GM23338 (cell line): ENCODE data around the gene LARGE1. TPM values are rescaled to one million over a fixed set of nuclear protein-coding genes. Genes with fewer than 3 reads are reported as not detected.

Experiments
- ATAC-seq: fragments of 200-7000 bp; cut with Tn5 transposase; 3 replicates; pipeline ENCODE4 v1.9.1; 2020
- DNase-seq: peaks from one replicate; pipeline ENCODE4 v3.0.0-alpha.2; 2015; ENCODE audit warnings: low spot score
- H2AFZ ChIP-seq: fragments of 200-600 bp; sonication (generic); 2 replicates; pipeline ENCODE4 v1.8.0; 2016; ENCODE audit warnings: antibody characterized with exemption, mild to moderate bottlenecking, moderate library complexity
- H3F3A ChIP-seq: fragments of 200-600 bp; sonication (generic); replicated peaks from 2 replicates; pipeline ENCODE4 v1.8.0; 2017; ENCODE audit warnings: antibody characterized with exemption, mixed run types, low read depth
- H3K27ac ChIP-seq: fragments of 200-600 bp; sonication (generic); 2 replicates; pipeline ENCODE4 v1.6.1; 2016; ENCODE audit warnings: low read depth
- H3K27me3 ChIP-seq: fragments of 200-600 bp; sonication (generic); 2 replicates; pipeline ENCODE4 v1.8.0; 2016; ENCODE audit warnings: mild to moderate bottlenecking, mixed run types, moderate library complexity; ENCODE audit not compliant: insufficient read depth
- H3K36me3 ChIP-seq: fragments of 200-600 bp; sonication (generic); 2 replicates; pipeline ENCODE4 v1.8.0; 2016; ENCODE audit warnings: mild to moderate bottlenecking; ENCODE audit not compliant: insufficient read depth
- H3K4me1 ChIP-seq: fragments of 200-600 bp; sonication (generic); 2 replicates; pipeline ENCODE4 v1.8.0; 2016; ENCODE audit warnings: mild to moderate bottlenecking, moderate library complexity; ENCODE audit not compliant: insufficient read depth
- H3K4me2 ChIP-seq: fragments of 200-600 bp; sonication (generic); 2 replicates; pipeline ENCODE4 v1.7.1; 2017; ENCODE audit warnings: mixed run types
- H3K4me3 ChIP-seq: fragments of 200-600 bp; sonication (generic); 2 replicates; pipeline ENCODE4 v1.6.1; 2016; ENCODE audit warnings: mixed run types
- H3K79me2 ChIP-seq: fragments of 200-600 bp; sonication (generic); replicated peaks from 2 replicates; pipeline ENCODE4 v1.8.0; 2017; ENCODE audit warnings: mild to moderate bottlenecking; ENCODE audit not compliant: insufficient read depth
- H3K9me2 ChIP-seq: fragments of 200-600 bp; sonication (generic); 2 replicates; pipeline ENCODE4 v1.8.0; 2017; ENCODE audit not compliant: insufficient read depth
- H4K20me1 ChIP-seq: fragments of 200-600 bp; sonication (generic); replicated peaks from 2 replicates; pipeline ENCODE4 v1.8.0; 2017; ENCODE audit warnings: mild to moderate bottlenecking; ENCODE audit not compliant: insufficient read depth
- H3K27ac Mint-ChIP-seq: 2 replicates; pipeline ENCODE4 v1.8.0; 2020; ENCODE audit warnings: inconsistent platforms, mild to moderate bottlenecking, moderate library complexity, mixed read lengths
- H3K27me3 Mint-ChIP-seq: 3 replicates; pipeline ENCODE4 v1.8.0; 2022; ENCODE audit warnings: low read depth, mild to moderate bottlenecking, moderate library complexity, mixed read lengths, inconsistent platforms; ENCODE audit not compliant: insufficient read depth, poor library complexity
- H3K36me3 Mint-ChIP-seq: 3 replicates; pipeline ENCODE4 v1.8.0; 2021; ENCODE audit warnings: low read depth, mild to moderate bottlenecking, inconsistent platforms, moderate library complexity, mixed read lengths
- H3K4me1 Mint-ChIP-seq: 3 replicates; pipeline ENCODE4 v1.8.0; 2020; ENCODE audit warnings: mild to moderate bottlenecking, inconsistent platforms, mixed read lengths
- H3K4me3 Mint-ChIP-seq: 3 replicates; pipeline ENCODE4 v1.8.0; 2021; ENCODE audit warnings: moderate library complexity, mild to moderate bottlenecking, inconsistent platforms, mixed read lengths
- H3K9me3 Mint-ChIP-seq: 3 replicates; pipeline ENCODE4 v1.8.0; 2020; ENCODE audit warnings: moderate library complexity, mild to moderate bottlenecking, inconsistent platforms, mixed read lengths
- CREB1 ChIP-seq: fragments of 250-450 bp; sonication (Bioruptor Pico); IDR thresholded peaks from 2 replicates; pipeline ENCODE4 v1.5.0; 2020; ENCODE audit warnings: low read depth, mild to moderate bottlenecking, moderate library complexity
- EZH2 ChIP-seq: fragments of 200-600 bp; sonication (generic); IDR thresholded peaks from one replicate; pipeline ENCODE4 v1.8.0; 2017; ENCODE audit warnings: antibody characterized with exemption, mild to moderate bottlenecking, low read depth; ENCODE audit not compliant: unreplicated experiment
- EZH2phosphoT487 ChIP-seq: fragments of 200-600 bp; sonication (generic); IDR thresholded peaks from one replicate; pipeline ENCODE4 v1.8.1; 2018; ENCODE audit warnings: antibody characterized with exemption; ENCODE audit not compliant: unreplicated experiment
- JUNB ChIP-seq: IDR thresholded peaks from one replicate; pipeline ENCODE4 v1.6.1; 2016; ENCODE audit warnings: antibody characterized with exemption; ENCODE audit not compliant: unreplicated experiment
- NANOG ChIP-seq: IDR thresholded peaks from 2 replicates; pipeline ENCODE4 v1.6.1; 2016; ENCODE audit warnings: antibody characterized with exemption, borderline replicate concordance
- POLR2AphosphoS5 ChIP-seq: IDR thresholded peaks from 2 replicates; pipeline ENCODE4 v1.6.1; 2016; ENCODE audit warnings: antibody characterized with exemption, low read depth
- REST ChIP-seq: IDR thresholded peaks from one replicate; pipeline ENCODE4 v1.6.1; 2018; ENCODE audit warnings: antibody characterized with exemption; ENCODE audit not compliant: unreplicated experiment
- STAT1 ChIP-seq: IDR thresholded peaks from one replicate; pipeline ENCODE4 v1.6.1; 2016; ENCODE audit warnings: antibody characterized with exemption; ENCODE audit not compliant: unreplicated experiment
- ZNF114 ChIP-seq: fragments of 250-450 bp; sonication (Bioruptor Pico); IDR thresholded peaks from 2 replicates; pipeline ENCODE4 v1.5.0; 2020; ENCODE audit warnings: mild to moderate bottlenecking, moderate library complexity
- ZNF331 ChIP-seq: fragments of 250-450 bp; sonication (Bioruptor Pico); IDR thresholded peaks from 2 replicates; pipeline ENCODE4 v1.5.0; 2020; ENCODE audit warnings: low read depth, mild to moderate bottlenecking, moderate library complexity
- polyA plus RNA-seq: library from polyadenylated mRNA; unstranded; fragments of >200 nt; fragmentation: Nextera tagmentation; extraction: Ambion mirVana; gene quantifications from 2 replicates; pipeline ENCODE4 v1.2.1, GENCODE V29; 2016
- total RNA-seq: library from RNA; depleted of rRNA; stranded (reverse); fragments of >200 nt; shearing (Covaris generic); gene quantifications from 2 replicates; pipeline ENCODE4 v1.2.3, GENCODE V29; 2014
- TF ChIP-seq, protein P1 (sequence below): fragments of 250-450 bp; sonication (Bioruptor Pico); IDR thresholded peaks from 2 replicates; pipeline ENCODE4 v1.5.0; 2020; ENCODE audit warnings: mild to moderate bottlenecking, moderate library complexity
- TF ChIP-seq, protein P2 (sequence below): IDR thresholded peaks from 2 replicates; pipeline ENCODE4 v1.6.1; 2016; ENCODE audit warnings: antibody characterized with exemption
- TF ChIP-seq, protein P3 (sequence below), 2 experiments: fragments of 200-600 bp in 1 of 2; sonication (generic) in 1 of 2; conservative IDR thresholded peaks; 2 replicates each; pipeline versions ENCODE4 v1.5.1 to v1.6.1; 2016 to 2017; ENCODE audit warnings: antibody characterized with exemption in 2 of 2, low read depth in 2 of 2, mild to moderate bottlenecking in 2 of 2, moderate library complexity in 1 of 2

Gene LARGE1
- total and polyA plus RNA-seq, 2 experiments from 2014 or later, result 12.8 to 75.6 TPM

DNA sequence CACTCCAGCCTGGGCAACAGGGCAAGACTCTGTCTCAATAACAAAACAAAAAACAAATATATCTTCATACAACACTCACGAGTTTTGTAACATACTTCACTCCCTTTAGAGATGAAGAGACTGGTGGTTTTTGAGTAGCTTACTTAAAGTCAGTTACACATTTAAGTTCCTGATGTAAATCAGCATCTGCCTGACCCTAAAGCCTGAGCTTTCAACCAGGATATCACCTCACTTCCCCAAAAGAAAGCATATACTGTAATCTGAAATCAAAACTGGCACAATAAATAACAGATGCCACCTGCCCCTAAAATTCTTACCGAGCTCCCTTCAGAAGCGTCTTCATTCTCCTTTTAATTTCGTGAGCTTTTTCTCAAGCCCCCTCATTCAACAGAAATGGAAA, 31.5 kb downstream of the LARGE1 start:
- H3K27me3 ChIP-seq, result no peaks in the 10 kb centered on the region
- H3K79me2 ChIP-seq, result peaks cover 100% of the 10 kb centered on the region
- no peaks in the 10 kb centered on the region for H3K36me3 Mint-ChIP-seq
- H3K4me2 ChIP-seq, result 0 out of 2 replicates have a peak overlapping the region, but pooled peaks have one; percentile 20
- no peak for TF ChIP-seq REST
- TF ChIP-seq NANOG, result no peak
- TF ChIP-seq JUNB, result no peak
- TF ChIP-seq, protein P1, sequence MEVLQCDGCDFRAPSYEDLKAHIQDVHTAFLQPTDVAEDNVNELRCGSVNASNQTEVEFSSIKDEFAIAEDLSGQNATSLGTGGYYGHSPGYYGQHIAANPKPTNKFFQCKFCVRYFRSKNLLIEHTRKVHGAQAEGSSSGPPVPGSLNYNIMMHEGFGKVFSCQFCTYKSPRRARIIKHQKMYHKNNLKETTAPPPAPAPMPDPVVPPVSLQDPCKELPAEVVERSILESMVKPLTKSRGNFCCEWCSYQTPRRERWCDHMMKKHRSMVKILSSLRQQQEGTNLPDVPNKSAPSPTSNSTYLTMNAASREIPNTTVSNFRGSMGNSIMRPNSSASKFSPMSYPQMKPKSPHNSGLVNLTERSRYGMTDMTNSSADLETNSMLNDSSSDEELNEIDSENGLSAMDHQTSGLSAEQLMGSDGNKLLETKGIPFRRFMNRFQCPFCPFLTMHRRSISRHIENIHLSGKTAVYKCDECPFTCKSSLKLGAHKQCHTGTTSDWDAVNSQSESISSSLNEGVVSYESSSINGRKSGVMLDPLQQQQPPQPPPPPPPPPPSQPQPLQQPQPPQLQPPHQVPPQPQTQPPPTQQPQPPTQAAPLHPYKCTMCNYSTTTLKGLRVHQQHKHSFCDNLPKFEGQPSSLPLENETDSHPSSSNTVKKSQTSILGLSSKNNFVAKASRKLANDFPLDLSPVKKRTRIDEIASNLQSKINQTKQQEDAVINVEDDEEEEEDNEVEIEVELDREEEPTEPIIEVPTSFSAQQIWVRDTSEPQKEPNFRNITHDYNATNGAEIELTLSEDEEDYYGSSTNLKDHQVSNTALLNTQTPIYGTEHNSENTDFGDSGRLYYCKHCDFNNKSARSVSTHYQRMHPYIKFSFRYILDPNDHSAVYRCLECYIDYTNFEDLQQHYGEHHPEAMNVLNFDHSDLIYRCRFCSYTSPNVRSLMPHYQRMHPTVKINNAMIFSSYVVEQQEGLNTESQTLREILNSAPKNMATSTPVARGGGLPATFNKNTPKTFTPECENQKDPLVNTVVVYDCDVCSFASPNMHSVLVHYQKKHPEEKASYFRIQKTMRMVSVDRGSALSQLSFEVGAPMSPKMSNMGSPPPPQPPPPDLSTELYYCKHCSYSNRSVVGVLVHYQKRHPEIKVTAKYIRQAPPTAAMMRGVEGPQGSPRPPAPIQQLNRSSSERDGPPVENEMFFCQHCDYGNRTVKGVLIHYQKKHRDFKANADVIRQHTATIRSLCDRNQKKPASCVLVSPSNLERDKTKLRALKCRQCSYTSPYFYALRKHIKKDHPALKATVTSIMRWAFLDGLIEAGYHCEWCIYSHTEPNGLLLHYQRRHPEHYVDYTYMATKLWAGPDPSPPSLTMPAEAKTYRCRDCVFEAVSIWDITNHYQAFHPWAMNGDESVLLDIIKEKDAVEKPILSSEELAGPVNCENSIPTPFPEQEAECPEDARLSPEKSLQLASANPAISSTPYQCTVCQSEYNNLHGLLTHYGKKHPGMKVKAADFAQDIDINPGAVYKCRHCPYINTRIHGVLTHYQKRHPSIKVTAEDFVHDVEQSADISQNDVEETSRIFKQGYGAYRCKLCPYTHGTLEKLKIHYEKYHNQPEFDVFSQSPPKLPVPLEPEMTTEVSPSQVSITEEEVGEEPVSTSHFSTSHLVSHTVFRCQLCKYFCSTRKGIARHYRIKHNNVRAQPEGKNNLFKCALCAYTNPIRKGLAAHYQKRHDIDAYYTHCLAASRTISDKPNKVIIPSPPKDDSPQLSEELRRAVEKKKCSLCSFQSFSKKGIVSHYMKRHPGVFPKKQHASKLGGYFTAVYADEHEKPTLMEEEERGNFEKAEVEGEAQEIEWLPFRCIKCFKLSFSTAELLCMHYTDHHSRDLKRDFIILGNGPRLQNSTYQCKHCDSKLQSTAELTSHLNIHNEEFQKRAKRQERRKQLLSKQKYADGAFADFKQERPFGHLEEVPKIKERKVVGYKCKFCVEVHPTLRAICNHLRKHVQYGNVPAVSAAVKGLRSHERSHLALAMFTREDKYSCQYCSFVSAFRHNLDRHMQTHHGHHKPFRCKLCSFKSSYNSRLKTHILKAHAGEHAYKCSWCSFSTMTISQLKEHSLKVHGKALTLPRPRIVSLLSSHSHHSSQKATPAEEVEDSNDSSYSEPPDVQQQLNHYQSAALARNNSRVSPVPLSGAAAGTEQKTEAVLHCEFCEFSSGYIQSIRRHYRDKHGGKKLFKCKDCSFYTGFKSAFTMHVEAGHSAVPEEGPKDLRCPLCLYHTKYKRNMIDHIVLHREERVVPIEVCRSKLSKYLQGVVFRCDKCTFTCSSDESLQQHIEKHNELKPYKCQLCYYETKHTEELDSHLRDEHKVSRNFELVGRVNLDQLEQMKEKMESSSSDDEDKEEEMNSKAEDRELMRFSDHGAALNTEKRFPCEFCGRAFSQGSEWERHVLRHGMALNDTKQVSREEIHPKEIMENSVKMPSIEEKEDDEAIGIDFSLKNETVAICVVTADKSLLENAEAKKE (CRISPR knock-in tag), result no peak
- no peak for TF ChIP-seq ZNF331
- TF ChIP-seq EZH2phosphoT487, result no peak
- TF ChIP-seq CREB1, result no peak
- TF ChIP-seq ZNF114 (CRISPR knock-in tag), result no peak
- TF ChIP-seq, protein P2, sequence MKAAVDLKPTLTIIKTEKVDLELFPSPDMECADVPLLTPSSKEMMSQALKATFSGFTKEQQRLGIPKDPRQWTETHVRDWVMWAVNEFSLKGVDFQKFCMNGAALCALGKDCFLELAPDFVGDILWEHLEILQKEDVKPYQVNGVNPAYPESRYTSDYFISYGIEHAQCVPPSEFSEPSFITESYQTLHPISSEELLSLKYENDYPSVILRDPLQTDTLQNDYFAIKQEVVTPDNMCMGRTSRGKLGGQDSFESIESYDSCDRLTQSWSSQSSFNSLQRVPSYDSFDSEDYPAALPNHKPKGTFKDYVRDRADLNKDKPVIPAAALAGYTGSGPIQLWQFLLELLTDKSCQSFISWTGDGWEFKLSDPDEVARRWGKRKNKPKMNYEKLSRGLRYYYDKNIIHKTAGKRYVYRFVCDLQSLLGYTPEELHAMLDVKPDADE, result no peak
- TF ChIP-seq, protein P3, sequence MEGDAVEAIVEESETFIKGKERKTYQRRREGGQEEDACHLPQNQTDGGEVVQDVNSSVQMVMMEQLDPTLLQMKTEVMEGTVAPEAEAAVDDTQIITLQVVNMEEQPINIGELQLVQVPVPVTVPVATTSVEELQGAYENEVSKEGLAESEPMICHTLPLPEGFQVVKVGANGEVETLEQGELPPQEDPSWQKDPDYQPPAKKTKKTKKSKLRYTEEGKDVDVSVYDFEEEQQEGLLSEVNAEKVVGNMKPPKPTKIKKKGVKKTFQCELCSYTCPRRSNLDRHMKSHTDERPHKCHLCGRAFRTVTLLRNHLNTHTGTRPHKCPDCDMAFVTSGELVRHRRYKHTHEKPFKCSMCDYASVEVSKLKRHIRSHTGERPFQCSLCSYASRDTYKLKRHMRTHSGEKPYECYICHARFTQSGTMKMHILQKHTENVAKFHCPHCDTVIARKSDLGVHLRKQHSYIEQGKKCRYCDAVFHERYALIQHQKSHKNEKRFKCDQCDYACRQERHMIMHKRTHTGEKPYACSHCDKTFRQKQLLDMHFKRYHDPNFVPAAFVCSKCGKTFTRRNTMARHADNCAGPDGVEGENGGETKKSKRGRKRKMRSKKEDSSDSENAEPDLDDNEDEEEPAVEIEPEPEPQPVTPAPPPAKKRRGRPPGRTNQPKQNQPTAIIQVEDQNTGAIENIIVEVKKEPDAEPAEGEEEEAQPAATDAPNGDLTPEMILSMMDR (conservative IDR thresholded peaks at IDR 0.05; ENCODE audit: low read depth in 2 of 2), result no peak
- no peak for TF ChIP-seq POLR2AphosphoS5
- no peak for TF ChIP-seq EZH2
- no peak for TF ChIP-seq STAT1
- H4K20me1 ChIP-seq, result peaks cover 75% of the 10 kb centered on the region
- H3K4me3 ChIP-seq, result no peak overlapping the region
- no peak overlapping the region for H3K27ac Mint-ChIP-seq
- H3F3A ChIP-seq, result 0 out of 2 replicates have a peak, but pooled peaks cover under 1% of the 10 kb centered on the region
- H3K4me1 ChIP-seq, result peaks cover 92% of the 10 kb centered on the region
- no peak for DNase-seq
- no peak overlapping the region for H3K4me3 Mint-ChIP-seq
- H2AFZ ChIP-seq, result no peak overlapping the region
- no peak overlapping the region for H3K27ac ChIP-seq
- ATAC-seq, result no peak
- H3K36me3 ChIP-seq, result no peaks in the 10 kb centered on the region
- no peaks in the 10 kb centered on the region for H3K9me3 Mint-ChIP-seq
- H3K27me3 Mint-ChIP-seq, result peaks cover 10% of the 10 kb centered on the region
- no peaks in the 10 kb centered on the region for H3K9me2 ChIP-seq
- H3K4me1 Mint-ChIP-seq, result peaks cover 86% of the 10 kb centered on the region
